AG04450 (cell line): Measurements from ENCODE around the gene PPP1R1A. TPM values are rescaled to one million over a fixed set of nuclear protein-coding genes. Genes with fewer than 3 reads are reported as not detected.

Source experiments
- CTCF ChIA-PET: fragments of 300-600, 350-600 bp; formaldehyde crosslinking; extraction: SDS; loops from one replicate; lab custom pipeline; 2022; ENCODE audit warnings: antibody characterized with exemption, inconsistent platforms; lab: Charles Lee
- POLR2A ChIA-PET: fragments of 350-600 bp; formaldehyde crosslinking; extraction: SDS; loops from one replicate; lab custom pipeline; 2021; ENCODE audit warnings: antibody characterized with exemption, inconsistent platforms; lab: Yijun Ruan, JAX
- DNase-seq: peaks from one replicate; pipeline ENCODE4 v3.0.0-alpha.2; 2011; ENCODE audit warnings: low read depth, low spot score
- H3K27ac ChIP-seq: one replicate; pipeline ENCODE4 v1.5.1; 2012; ENCODE audit warnings: low read depth, low read length, control low read depth
- H3K27me3 ChIP-seq: one replicate; pipeline ENCODE4 v1.6.0; 2012; ENCODE audit warnings: low read length; ENCODE audit not compliant: control insufficient read depth, insufficient read depth
- H3K4me3 ChIP-seq: 2 replicates; pipeline ENCODE4 v1.5.1; 2011; ENCODE audit warnings: mild to moderate bottlenecking, low read depth, low read length, control low read depth
- H3K9me3 ChIP-seq: 2 replicates; pipeline ENCODE4 v1.5.1; 2012; ENCODE audit warnings: low read length; ENCODE audit not compliant: control insufficient read depth, insufficient read depth
- CTCF ChIP-seq: IDR thresholded peaks from 2 replicates; pipeline ENCODE4 v1.5.1; 2011; ENCODE audit warnings: low read depth, low read length, control low read depth, inconsistent platforms
- polyA plus RNA-seq: library from polyadenylated mRNA; depleted of rRNA; stranded (reverse); fragments of >200 nt; gene quantifications from 2 replicates; pipeline ENCODE4 v1.2.3, GENCODE V29; 2011

Gene PPP1R1A
- polyA plus RNA-seq, 1 experiment, result not detected

GRCh38 chr12:54543526-54543925 is 44.9 kb downstream of the PPP1R1A start:
- ChIA-PET CTCF (no interaction called here), POLR2A (no interaction called here)
- H3K27me3 ChIP-seq, result peaks cover 22% of the 10 kb centered on the region

GRCh38 chr12:54541751-54542290 is 46.6 kb downstream of the PPP1R1A start:
- Histone ChIP-seq H3K27ac (no peak overlapping the region), H3K4me3 (no peak overlapping the region), H3K27me3 (peaks cover 17% of the 10 kb centered on the region), H3K9me3 (no peaks in the 10 kb centered on the region)
- TF ChIP-seq CTCF, result no peak
- ChIA-PET CTCF (no interaction called here), POLR2A (no interaction called here)
- DNase-seq, result no peak

More at GRCh38 chr12:54543526-54543925, 44.9 kb downstream of the PPP1R1A start:
- no peak for TF ChIP-seq CTCF
- no peak overlapping the region for H3K27ac ChIP-seq
- H3K9me3 ChIP-seq, result no peaks in the 10 kb centered on the region
- H3K4me3 ChIP-seq, result no peak overlapping the region
- no peak for DNase-seq

GRCh38 chr12:54538136-54538700 is 50.2 kb downstream of the PPP1R1A start:
- TF ChIP-seq CTCF, result no peak
- DNase-seq, result no peak
- POLR2A ChIA-PET, result no interaction called here
- CTCF ChIA-PET, result no interaction called here
- no peak overlapping the region for H3K4me3 ChIP-seq
- no peak overlapping the region for H3K27ac ChIP-seq
- no peaks in the 10 kb centered on the region for H3K9me3 ChIP-seq
- peaks cover 14% of the 10 kb centered on the region for H3K27me3 ChIP-seq

- no peaks in the 10 kb centered on the region for H3K9me3 ChIP-seq
- ChIA-PET POLR2A (no interaction called here), CTCF (no interaction called here)
- H3K27me3 ChIP-seq, result peaks cover 19% of the 10 kb centered on the region
- no peak overlapping the region for H3K4me3 ChIP-seq
- DNase-seq, result no peak
- no peak overlapping the region for H3K27ac ChIP-seq
- TF ChIP-seq CTCF, result no peak
Observed at GRCh38 chr12:54535474-54535873, 53.0 kb downstream of the PPP1R1A start.

- no peak for DNase-seq
- Histone ChIP-seq H3K27me3 (peaks cover 16% of the 10 kb centered on the region), H3K4me3 (no peak overlapping the region), H3K27ac (no peak overlapping the region), H3K9me3 (no peaks in the 10 kb centered on the region)
- ChIA-PET POLR2A (no interaction called here), CTCF (interaction anchor here (1.6 kb wide), 1 partner anchor 50 kb away, joined by 6 read pairs; no protein-coding TSS in a partner anchor)
- no peak for TF ChIP-seq CTCF
Observed at GRCh38 chr12:54529581-54529980, 58.9 kb downstream of the PPP1R1A start.
